OCI-LY1 (cell line): Measurements from ENCODE around the gene SLMAP.

ENCODE experiments used
- CTCF ChIP-seq: fragments of 200-600 bp; sonication (generic), shearing (Covaris generic); IDR thresholded peaks from 2 replicates; pipeline ENCODE4 v1.5.1; 2017; ENCODE audit warnings: mild to moderate bottlenecking, antibody characterized with exemption, low read length, moderate library complexity, mixed read lengths
- EZH2 ChIP-seq: fragments of 200-600 bp; sonication (generic), shearing (Covaris generic); IDR thresholded peaks from 2 replicates; pipeline ENCODE4 v1.8.0; 2017; ENCODE audit warnings: borderline replicate concordance, mixed run types, mild to moderate bottlenecking, antibody characterized with exemption, low read length, moderate library complexity, mixed read lengths

GRCh38 chr3:57810471-57811137 lies 54.5 kb downstream of the SLMAP start:
- TF ChIP-seq CTCF (no peak), EZH2 (no peak)
